Endothelial cell of umbilical vein (primary cell): ENCODE measurements around the gene PPP1R1C. TPM values are rescaled to one million over a fixed set of nuclear protein-coding genes. Genes with fewer than 3 reads are reported as not detected.

ENCODE experiments used
- BruUV-seq: library from RNA; stranded (reverse); fragments of 400-500 nt; replicated peaks from 2 replicates; lab custom pipeline; 2021; lab: Mats Ljungman, UMichigan
- CTCF ChIA-PET: fragments of 300-600, 350-600 bp; sonication (Branson Sonifier 250); formaldehyde crosslinking; loops from one replicate; lab custom pipeline; 2021; ENCODE audit warnings: antibody characterized with exemption, inconsistent platforms; lab: Charles Lee
- POLR2A ChIA-PET: fragments of 300-600, 350-600 bp; sonication (Branson Sonifier 250); formaldehyde crosslinking; loops from one replicate; lab custom pipeline; 2021; ENCODE audit warnings: antibody characterized with exemption, inconsistent platforms; lab: Charles Lee
- DNase-seq: peaks from one replicate; pipeline ENCODE4 v3.0.0-alpha.2; 2011; ENCODE audit warnings: low read depth, low spot score
- FAIRE-seq: peaks from 2 replicates; lab custom pipeline; 2011; peaks lifted over from hg19 to GRCh38; lab: Jason Lieb, UNC
- H2AFZ ChIP-seq: 2 replicates; pipeline ENCODE4 v1.6.0; 2012; ENCODE audit warnings: low read depth, low read length, control low read depth, inconsistent platforms
- H3K27ac ChIP-seq: 2 replicates; pipeline ENCODE4 v1.5.1; 2011; ENCODE audit warnings: low read depth, mild to moderate bottlenecking, control low read depth, low read length, moderate library complexity; ENCODE audit not compliant: insufficient read depth
- H3K27me3 ChIP-seq, 2 experiments: 2 replicates each; pipeline versions ENCODE4 v1.6.0 to v1.6.1; 2011; ENCODE audit warnings: low read length in 2 of 2, mixed read lengths in 1 of 2; ENCODE audit not compliant: control insufficient read depth in 2 of 2, insufficient read depth in 2 of 2
- H3K36me3 ChIP-seq, 2 experiments: 2 replicates in 1 of 2; 3 replicates in 1 of 2; pipeline ENCODE4 v1.5.1; 2011; ENCODE audit warnings: low read length in 2 of 2, mild to moderate bottlenecking in 1 of 2, moderate library complexity in 1 of 2; ENCODE audit not compliant: control insufficient read depth in 2 of 2, insufficient read depth in 2 of 2; ENCODE audit errors: extremely low read depth in 1 of 2
- H3K4me1 ChIP-seq: 3 replicates; pipeline ENCODE4 v1.5.1; 2011; ENCODE audit warnings: mild to moderate bottlenecking, low read length; ENCODE audit not compliant: control insufficient read depth, insufficient read depth; ENCODE audit errors: extremely low read depth
- H3K4me2 ChIP-seq: 2 replicates; pipeline ENCODE4 v1.6.1; 2011; ENCODE audit warnings: low read length, control low read depth, mixed read lengths; ENCODE audit not compliant: insufficient read depth
- H3K4me3 ChIP-seq, 3 experiments: fragments of 200-600 bp in 1 of 3; sonication (generic), shearing (Covaris generic) in 1 of 3; replicated peaks in 1 of 3; 2 replicates each; pipeline ENCODE4 v1.5.1; 2011 to 2016; ENCODE audit warnings: control low read depth in 3 of 3, low read length in 3 of 3, mild to moderate bottlenecking in 2 of 3, inconsistent platforms in 1 of 3, low read depth in 1 of 3, moderate library complexity in 1 of 3; ENCODE audit not compliant: insufficient read depth in 1 of 3
- H3K79me2 ChIP-seq: 2 replicates; pipeline ENCODE4 v1.6.0; 2012; ENCODE audit warnings: low read length, inconsistent platforms; ENCODE audit not compliant: control insufficient read depth, insufficient read depth
- H3K9ac ChIP-seq: replicated peaks from 2 replicates; pipeline ENCODE3; 2011; ENCODE audit warnings: low read length, control low read depth; ENCODE audit not compliant: insufficient read depth; ENCODE audit errors: extremely low read depth
- H3K9me1 ChIP-seq: replicated peaks from 3 replicates; pipeline ENCODE4 v1.6.0; 2011; ENCODE audit warnings: mild to moderate bottlenecking, low read length; ENCODE audit not compliant: control insufficient read depth, insufficient read depth; ENCODE audit errors: extremely low read depth
- H3K9me3 ChIP-seq: replicated peaks from 2 replicates; pipeline ENCODE4 v1.5.1; 2012; ENCODE audit warnings: low read length, inconsistent platforms; ENCODE audit not compliant: control insufficient read depth, insufficient read depth
- H4K20me1 ChIP-seq: replicated peaks from 2 replicates; pipeline ENCODE3; 2011; ENCODE audit warnings: mild to moderate bottlenecking, low read length; ENCODE audit not compliant: control insufficient read depth, insufficient read depth; ENCODE audit errors: extremely low read depth
- EZH2 ChIP-seq: IDR thresholded peaks from 2 replicates; pipeline ENCODE4 v1.6.1; 2012; ENCODE audit warnings: borderline replicate concordance, low read depth, mild to moderate bottlenecking, moderate library complexity, low read length, inconsistent platforms; ENCODE audit not compliant: severe bottlenecking
- FOS ChIP-seq: IDR thresholded peaks from 2 replicates; pipeline ENCODE4 v1.6.1; 2011; ENCODE audit warnings: mild to moderate bottlenecking, low read length, moderate library complexity, borderline replicate concordance; ENCODE audit not compliant: insufficient read depth
- GATA2 ChIP-seq: IDR thresholded peaks from 2 replicates; pipeline ENCODE4 v1.7.0; 2011; ENCODE audit warnings: low read depth, mild to moderate bottlenecking, moderate library complexity, mixed read lengths, low read length; ENCODE audit not compliant: insufficient read length, insufficient read depth
- JUN ChIP-seq: IDR thresholded peaks from 2 replicates; pipeline ENCODE4 v1.6.1; 2011; ENCODE audit warnings: borderline replicate concordance, low read depth; ENCODE audit not compliant: insufficient read length, insufficient read depth
- MYC ChIP-seq: IDR thresholded peaks from one replicate; pipeline ENCODE4 v1.6.1; 2011; ENCODE audit warnings: mild to moderate bottlenecking, low read depth, low read length
- POLR2A ChIP-seq: IDR thresholded peaks from 2 replicates; pipeline ENCODE4 v1.6.1; 2012; ENCODE audit warnings: low read depth, mild to moderate bottlenecking, control low read depth, low read length
- POLR2AphosphoS5 ChIP-seq: IDR thresholded peaks from 2 replicates; pipeline ENCODE4 v1.6.1; 2012; ENCODE audit warnings: low read depth, mild to moderate bottlenecking, control low read depth, low read length, moderate library complexity; ENCODE audit not compliant: insufficient read depth
- dilution Hi-C: fragments of 300-500 bp; cut with MboI; formaldehyde crosslinking; loops from one replicate; pipeline ENCODE4 v1.15.0; 2019; ENCODE audit warnings: low sequenced_read_pairs; ENCODE audit not compliant: extremely low pct_ligation_motif_present
- intact Hi-C: fragments of 100-400 bp; cut with micrococcal nuclease; formaldehyde crosslinking; loops from one replicate; pipeline ENCODE4 v1.10.0; 2022
- polyA plus RNA-seq, 4 experiments: library from polyadenylated mRNA; depleted of rRNA in 3 of 4; stranded (reverse) in 3 of 4; unstranded in 1 of 4; fragments of >200 nt; gene quantifications; 2 replicates each; pipeline versions ENCODE4 v1.2.1 to v1.2.3, GENCODE V29; 2011 to 2012; ENCODE audit warnings: missing spikeins in 1 of 4
- total RNA-seq: library from RNA; stranded (reverse); gene quantifications from 2 replicates; pipeline ENCODE4 v1.2.3, GENCODE V29; 2021
- TF ChIP-seq, protein P1 (sequence below), 2 donors: IDR thresholded peaks; 1 replicate in 1 of 2; 2 replicates in 1 of 2; pipeline ENCODE4 v1.5.1; 2011; ENCODE audit warnings: low read length in 2 of 2, mild to moderate bottlenecking in 2 of 2, moderate library complexity in 2 of 2, control low read depth in 1 of 2, inconsistent platforms in 1 of 2, low read depth in 1 of 2; ENCODE audit not compliant: insufficient read depth in 1 of 2; ENCODE audit errors: extremely low read depth in 1 of 2
- TF ChIP-seq, protein P2 (sequence below): IDR thresholded peaks from 2 replicates; pipeline ENCODE4 v1.6.1; 2011; ENCODE audit not compliant: insufficient read depth, insufficient read length

The PPP1R1C gene
- total and polyA plus RNA-seq, 2 donors (not counting 3 experiments of a cell fraction or from before 2014, with no cell fraction given) = 0.26 TPM; not detected in 1

DNA sequence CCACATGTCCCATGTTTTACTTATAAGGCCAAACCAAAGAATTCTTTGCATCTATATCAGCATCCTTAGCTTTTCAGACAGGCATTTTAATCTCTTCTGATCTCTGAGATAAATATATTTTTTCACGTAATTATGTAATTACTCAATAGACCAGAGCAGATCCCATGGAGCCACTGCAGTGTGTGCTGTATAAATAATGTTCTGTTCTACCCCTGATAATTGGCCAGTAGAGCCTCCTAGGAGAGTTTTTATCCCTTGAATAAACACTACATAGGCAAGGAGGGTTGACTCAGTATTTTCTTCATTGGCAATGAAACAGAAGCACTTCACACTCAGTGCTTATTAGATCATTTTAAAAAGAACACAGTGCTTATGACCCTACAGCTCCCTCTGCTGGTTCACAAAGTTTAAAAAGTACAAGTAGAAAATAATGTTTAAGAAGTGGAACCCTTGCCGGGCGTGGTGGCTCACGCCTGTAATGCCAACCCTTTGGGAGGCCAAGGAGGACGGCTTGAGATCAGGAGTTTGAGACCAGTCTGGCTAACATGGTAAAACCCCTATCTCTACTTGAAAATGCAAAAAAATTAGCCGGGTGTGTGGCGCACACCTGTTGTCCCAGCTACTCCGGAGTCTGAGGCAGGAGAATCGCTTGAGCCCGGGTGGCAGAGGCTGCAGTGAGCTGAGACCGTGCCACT is 91.9 kb downstream of the PPP1R1C start:
- POLR2A ChIA-PET = no interaction called here
- Histone ChIP-seq H3K79me2 (no peaks in the 10 kb centered on the region), H3K4me3 (no peak overlapping the region), H3K27me3 (no peaks in the 10 kb centered on the region), H4K20me1 (no peaks in the 10 kb centered on the region), H3K9ac (no peak overlapping the region), H3K4me2 (no peak overlapping the region), H3K9me3 (no peaks in the 10 kb centered on the region), H3K4me1 (peaks cover 3% of the 10 kb centered on the region), H3K9me1 (no peaks in the 10 kb centered on the region), H3K27ac (no peak overlapping the region), H3K36me3 (no peaks in the 10 kb centered on the region), H2AFZ (no peak overlapping the region)
- DNase-seq (peak; percentile 84), FAIRE-seq (no peak)
- TF ChIP-seq, protein P1, sequence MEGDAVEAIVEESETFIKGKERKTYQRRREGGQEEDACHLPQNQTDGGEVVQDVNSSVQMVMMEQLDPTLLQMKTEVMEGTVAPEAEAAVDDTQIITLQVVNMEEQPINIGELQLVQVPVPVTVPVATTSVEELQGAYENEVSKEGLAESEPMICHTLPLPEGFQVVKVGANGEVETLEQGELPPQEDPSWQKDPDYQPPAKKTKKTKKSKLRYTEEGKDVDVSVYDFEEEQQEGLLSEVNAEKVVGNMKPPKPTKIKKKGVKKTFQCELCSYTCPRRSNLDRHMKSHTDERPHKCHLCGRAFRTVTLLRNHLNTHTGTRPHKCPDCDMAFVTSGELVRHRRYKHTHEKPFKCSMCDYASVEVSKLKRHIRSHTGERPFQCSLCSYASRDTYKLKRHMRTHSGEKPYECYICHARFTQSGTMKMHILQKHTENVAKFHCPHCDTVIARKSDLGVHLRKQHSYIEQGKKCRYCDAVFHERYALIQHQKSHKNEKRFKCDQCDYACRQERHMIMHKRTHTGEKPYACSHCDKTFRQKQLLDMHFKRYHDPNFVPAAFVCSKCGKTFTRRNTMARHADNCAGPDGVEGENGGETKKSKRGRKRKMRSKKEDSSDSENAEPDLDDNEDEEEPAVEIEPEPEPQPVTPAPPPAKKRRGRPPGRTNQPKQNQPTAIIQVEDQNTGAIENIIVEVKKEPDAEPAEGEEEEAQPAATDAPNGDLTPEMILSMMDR (IDR thresholded peaks at IDR 0.05; ENCODE audit: extremely low read depth in 1 of 2, insufficient read depth in 1 of 2, low read depth in 1 of 2, low read length in 2 of 2) = peak; percentile 40 to 45
- no peak for TF ChIP-seq JUN
- no TSS peak for BruUV-seq
- dilution Hi-C loops = no loop called here
- CTCF ChIA-PET = interaction anchor here (0.6 to 3.4 kb wide), 41 partner anchors 9 to 1953 kb away, joined by 3 to 69 read pairs (median 4); no protein-coding TSS in a partner anchor
- intact Hi-C loops = loop anchor here (1.0 to 5.0 kb wide), 6 partner anchors 105 to 573 kb away; no protein-coding TSS in a partner anchor

DNA sequence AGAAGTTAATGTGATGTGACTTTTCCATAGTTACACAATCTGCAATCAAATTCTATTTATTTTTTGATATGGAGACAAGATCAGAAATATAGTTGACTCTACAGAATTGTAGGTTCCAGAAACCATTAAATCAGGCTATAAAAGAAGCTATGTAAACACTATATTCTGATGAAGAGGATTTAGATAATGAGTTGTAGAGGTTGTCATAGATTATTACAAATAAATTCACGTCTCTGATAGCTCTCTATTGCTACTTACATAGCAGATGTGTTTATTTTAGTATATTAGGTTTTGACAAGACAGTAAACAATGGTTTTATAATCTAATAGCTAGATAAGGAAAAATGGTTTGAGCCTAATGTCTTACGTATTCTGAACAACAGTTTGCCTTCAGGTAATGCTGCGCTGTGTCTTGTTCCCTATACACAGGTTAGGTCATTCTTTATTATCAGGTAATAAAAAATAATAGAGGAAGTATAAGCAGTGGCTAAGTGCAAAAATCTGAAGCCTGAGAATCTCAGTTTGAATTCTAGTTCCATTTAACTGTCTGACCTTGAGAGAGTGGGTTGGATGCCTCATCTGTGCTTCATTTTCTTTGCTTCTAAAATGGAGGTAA is 93.4 kb downstream of the PPP1R1C start:
- no peak overlapping the region for H3K4me3 ChIP-seq
- H2AFZ ChIP-seq = no peak overlapping the region
- BruUV-seq = no TSS peak
- no peak overlapping the region for H3K9ac ChIP-seq
- H3K27ac ChIP-seq = no peak overlapping the region
- no peak for DNase-seq
- no peaks in the 10 kb centered on the region for H3K79me2 ChIP-seq
- H3K4me2 ChIP-seq = no peak overlapping the region
- no peaks in the 10 kb centered on the region for H3K9me3 ChIP-seq
- POLR2A ChIA-PET = no interaction called here
- no peaks in the 10 kb centered on the region for H3K9me1 ChIP-seq
- TF ChIP-seq MYC (no peak), EZH2 (no peak), FOS (no peak), JUN (no peak), POLR2AphosphoS5 (no peak), POLR2A (no peak), GATA2 (no peak)
- TF ChIP-seq, protein P1 (IDR thresholded peaks at IDR 0.05; ENCODE audit: extremely low read depth in 1 of 2, insufficient read depth in 1 of 2, low read depth in 1 of 2, low read length in 2 of 2) = no peak
- TF ChIP-seq, protein P2, sequence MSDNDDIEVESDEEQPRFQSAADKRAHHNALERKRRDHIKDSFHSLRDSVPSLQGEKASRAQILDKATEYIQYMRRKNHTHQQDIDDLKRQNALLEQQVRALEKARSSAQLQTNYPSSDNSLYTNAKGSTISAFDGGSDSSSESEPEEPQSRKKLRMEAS = no peak
- intact Hi-C loops = loop anchor here (5.0 kb wide), 1 partner anchor 107 kb away; no protein-coding TSS in a partner anchor
- no peaks in the 10 kb centered on the region for H4K20me1 ChIP-seq
- no peak for FAIRE-seq
- no peaks in the 10 kb centered on the region for H3K36me3 ChIP-seq
- CTCF ChIA-PET = interaction anchor here (0.8 to 3.4 kb wide), 12 partner anchors 9 to 1955 kb away, joined by 3 to 69 read pairs (median 15); no protein-coding TSS in a partner anchor
- H3K4me1 ChIP-seq = peaks cover 3% of the 10 kb centered on the region
- no peaks in the 10 kb centered on the region for H3K27me3 ChIP-seq
- dilution Hi-C loops = no loop called here
